Thoracic aorta (tissue), 2 donors: ENCODE results near the gene SDK2. TPM values are rescaled to one million over a fixed set of nuclear protein-coding genes. Genes with fewer than 3 reads are reported as not detected.

Experiments used
- ATAC-seq: fragments of 150-250 bp; one replicate; pipeline ENCODE4 v1.8.0; 2017; ENCODE audit warnings: low read depth; ENCODE audit not compliant: insufficient number of reproducible peaks, low FRiP score
- DNase-seq: peaks from one replicate; pipeline ENCODE4 v3.0.0-alpha.2; 2020; ENCODE audit warnings: low spot score
- H3K27ac ChIP-seq, 2 donors: fragments of 200-600 bp; sonication (generic); 1 replicate in 1 of 2; 2 replicates in 1 of 2; pipeline ENCODE4 v1.5.1; 2016; ENCODE audit warnings: mild to moderate bottlenecking in 2 of 2, moderate library complexity in 2 of 2
- H3K27me3 ChIP-seq: fragments of 200-600 bp; sonication (generic); replicated peaks from 2 replicates; pipeline ENCODE4 v1.6.0; 2016; ENCODE audit warnings: mild to moderate bottlenecking; ENCODE audit not compliant: insufficient read depth
- H3K36me3 ChIP-seq: fragments of 200-600 bp; sonication (generic); one replicate; pipeline ENCODE4 v1.5.1; 2016
- H3K4me1 ChIP-seq, 2 donors: fragments of 200-600 bp; sonication (generic); 1 replicate in 1 of 2; 2 replicates in 1 of 2; pipeline versions ENCODE4 v1.5.1 to v1.6.0; 2016; ENCODE audit warnings: low read depth in 2 of 2, mild to moderate bottlenecking in 1 of 2; ENCODE audit not compliant: control insufficient read depth in 1 of 2
- H3K4me3 ChIP-seq: fragments of 200-600 bp; sonication (generic); 2 replicates; pipeline ENCODE4 v1.5.1; 2016; ENCODE audit warnings: mild to moderate bottlenecking
- H3K9me3 ChIP-seq: fragments of 200-600 bp; sonication (generic); 2 replicates; pipeline ENCODE4 v1.5.1; 2016
- total RNA-seq, 2 donors: library from RNA; depleted of rRNA; stranded (reverse); fragments of >200 nt; gene quantifications; one replicate each; pipeline versions ENCODE4 v1.1.0 to v1.2.3, GENCODE V29; 2016
- TF ChIP-seq, protein P1 (sequence below): fragments of 200-600 bp; sonication (generic); IDR thresholded peaks from one replicate; pipeline ENCODE4 v1.5.1; 2019; ENCODE audit warnings: antibody characterized with exemption

The SDK2 gene
- total RNA-seq, 2 donors from 2014 or later, result 6.0 to 8.9 TPM

DNA sequence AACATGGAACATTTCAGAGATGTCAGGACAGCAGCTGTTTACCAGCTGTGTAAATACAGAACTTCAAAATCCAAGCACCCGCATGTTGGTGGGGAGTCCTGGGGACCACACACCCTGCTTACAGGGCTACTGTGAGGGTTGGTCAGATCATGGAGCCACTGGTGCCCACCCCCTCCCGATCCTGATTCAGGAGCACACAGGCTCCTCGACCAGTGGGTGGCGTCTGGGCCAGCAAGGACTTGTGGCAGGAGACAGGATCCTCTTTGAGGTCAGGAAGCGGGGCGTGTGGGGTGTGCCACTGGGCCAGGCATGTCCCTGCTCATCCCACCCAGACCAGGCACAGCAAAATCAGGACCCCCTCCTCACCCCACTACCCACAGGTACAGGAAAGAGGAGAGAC, 83.6 kb downstream of the SDK2 start:
- H3K27me3 ChIP-seq, result no peaks in the 10 kb centered on the region
- no peak for DNase-seq
- no peaks in the 10 kb centered on the region for H3K36me3 ChIP-seq
- TF ChIP-seq, protein P1, sequence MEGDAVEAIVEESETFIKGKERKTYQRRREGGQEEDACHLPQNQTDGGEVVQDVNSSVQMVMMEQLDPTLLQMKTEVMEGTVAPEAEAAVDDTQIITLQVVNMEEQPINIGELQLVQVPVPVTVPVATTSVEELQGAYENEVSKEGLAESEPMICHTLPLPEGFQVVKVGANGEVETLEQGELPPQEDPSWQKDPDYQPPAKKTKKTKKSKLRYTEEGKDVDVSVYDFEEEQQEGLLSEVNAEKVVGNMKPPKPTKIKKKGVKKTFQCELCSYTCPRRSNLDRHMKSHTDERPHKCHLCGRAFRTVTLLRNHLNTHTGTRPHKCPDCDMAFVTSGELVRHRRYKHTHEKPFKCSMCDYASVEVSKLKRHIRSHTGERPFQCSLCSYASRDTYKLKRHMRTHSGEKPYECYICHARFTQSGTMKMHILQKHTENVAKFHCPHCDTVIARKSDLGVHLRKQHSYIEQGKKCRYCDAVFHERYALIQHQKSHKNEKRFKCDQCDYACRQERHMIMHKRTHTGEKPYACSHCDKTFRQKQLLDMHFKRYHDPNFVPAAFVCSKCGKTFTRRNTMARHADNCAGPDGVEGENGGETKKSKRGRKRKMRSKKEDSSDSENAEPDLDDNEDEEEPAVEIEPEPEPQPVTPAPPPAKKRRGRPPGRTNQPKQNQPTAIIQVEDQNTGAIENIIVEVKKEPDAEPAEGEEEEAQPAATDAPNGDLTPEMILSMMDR, result no peak
- no peak overlapping the region for H3K4me3 ChIP-seq
- H3K9me3 ChIP-seq, result no peaks in the 10 kb centered on the region
- H3K27ac ChIP-seq, result no peak overlapping the region
- ATAC-seq, result no peak
- H3K4me1 ChIP-seq, result no peaks in the 10 kb centered on the region

DNA sequence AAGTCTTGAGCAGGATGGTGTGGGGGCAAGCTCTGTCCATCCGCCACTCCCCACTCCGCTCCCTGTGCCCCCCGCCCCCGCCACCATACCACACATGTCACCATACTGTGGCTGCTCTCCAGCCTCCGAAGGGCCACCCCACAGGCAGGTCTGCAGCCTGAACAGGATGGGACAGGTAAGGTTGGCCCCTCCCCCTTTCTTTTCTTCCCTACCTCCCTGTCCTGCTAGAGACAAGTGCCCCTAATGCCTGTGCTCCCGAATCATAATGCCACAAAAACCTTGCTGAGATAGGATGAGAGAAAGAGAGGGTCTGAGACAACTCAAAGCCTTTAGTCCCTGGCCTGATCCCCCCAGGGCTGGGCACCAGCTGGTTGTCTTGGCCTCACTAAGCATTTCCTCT, 84.7 kb downstream of the SDK2 start:
- Histone ChIP-seq H3K27ac (no peak overlapping the region), H3K27me3 (no peaks in the 10 kb centered on the region), H3K4me1 (no peaks in the 10 kb centered on the region), H3K4me3 (no peak overlapping the region), H3K9me3 (no peaks in the 10 kb centered on the region), H3K36me3 (no peaks in the 10 kb centered on the region)
- ATAC-seq, result no peak
- DNase-seq, result no peak
- TF ChIP-seq, protein P1, result no peak

- Histone ChIP-seq H3K36me3 (no peaks in the 10 kb centered on the region), H3K4me1 (no peaks in the 10 kb centered on the region), H3K27ac (no peak overlapping the region), H3K4me3 (no peak overlapping the region), H3K27me3 (no peaks in the 10 kb centered on the region), H3K9me3 (no peaks in the 10 kb centered on the region)
- DNase-seq (no peak), ATAC-seq (no peak)
- TF ChIP-seq, protein P1, result no peak
These were observed 88.9 kb downstream of the SDK2 start for GRCh38 chr17:73555199-73555960.

DNA sequence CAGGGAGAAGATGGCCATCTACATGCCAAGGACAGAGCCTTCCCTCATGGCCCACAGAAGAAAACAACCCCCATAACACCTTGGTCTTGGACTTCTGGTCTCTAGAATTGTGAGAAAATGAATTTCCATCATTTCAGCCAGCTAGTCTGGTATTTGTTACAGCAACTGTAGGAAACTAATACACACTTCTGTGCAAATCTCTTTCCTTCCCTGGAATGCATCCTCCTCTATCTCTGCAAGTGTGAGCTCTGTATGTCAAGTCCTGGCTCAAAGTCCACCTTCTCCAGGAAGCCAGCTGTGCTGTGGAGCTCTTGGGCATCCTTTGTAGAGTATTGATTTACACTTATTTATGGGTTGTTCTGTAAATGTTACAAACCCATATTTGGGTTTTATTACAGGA, 89.7 kb downstream of the SDK2 start:
- ATAC-seq (no peak), DNase-seq (no peak)
- Histone ChIP-seq H3K4me1 (no peaks in the 10 kb centered on the region), H3K4me3 (no peak overlapping the region), H3K9me3 (no peaks in the 10 kb centered on the region), H3K27me3 (no peaks in the 10 kb centered on the region), H3K27ac (no peak overlapping the region), H3K36me3 (no peaks in the 10 kb centered on the region)
- TF ChIP-seq, protein P1, result no peak

- DNase-seq (no peak), ATAC-seq (no peak)
- no peaks in the 10 kb centered on the region for H3K9me3 ChIP-seq
- TF ChIP-seq, protein P1, result no peak
- no peak overlapping the region for H3K27ac ChIP-seq
- H3K27me3 ChIP-seq, result no peaks in the 10 kb centered on the region
- H3K4me1 ChIP-seq, result no peaks in the 10 kb centered on the region
- H3K4me3 ChIP-seq, result no peak overlapping the region
- no peaks in the 10 kb centered on the region for H3K36me3 ChIP-seq
These were observed 90.9 kb downstream of the SDK2 start for GRCh38 chr17:73553311-73553710.
